Astrocyte of the cerebellum (primary cell): Measurements from ENCODE around the gene TM4SF20.
A peak's percentile ranks its signal among the peaks of the same experiment; 100 is the strongest.

ENCODE experiments used
- DNase-seq: peaks from one replicate; pipeline ENCODE4 v3.0.0-alpha.2; 2011; ENCODE audit warnings: low read depth
- H3K4me3 ChIP-seq: 2 replicates; pipeline ENCODE4 v1.5.1; 2011; ENCODE audit warnings: mild to moderate bottlenecking, low read depth, low read length, moderate library complexity
- CTCF ChIP-seq: IDR thresholded peaks from 2 replicates; pipeline ENCODE4 v1.5.1; 2012; ENCODE audit warnings: low read length, low read depth, moderate library complexity, mild to moderate bottlenecking; ENCODE audit errors: missing control alignments
- in situ Hi-C: cut with HindIII; loops from 2 replicates; pipeline ENCODE4 v1.10.0; 2017; ENCODE audit warnings: low sequenced_read_pairs

TM4SF20 gene

DNA sequence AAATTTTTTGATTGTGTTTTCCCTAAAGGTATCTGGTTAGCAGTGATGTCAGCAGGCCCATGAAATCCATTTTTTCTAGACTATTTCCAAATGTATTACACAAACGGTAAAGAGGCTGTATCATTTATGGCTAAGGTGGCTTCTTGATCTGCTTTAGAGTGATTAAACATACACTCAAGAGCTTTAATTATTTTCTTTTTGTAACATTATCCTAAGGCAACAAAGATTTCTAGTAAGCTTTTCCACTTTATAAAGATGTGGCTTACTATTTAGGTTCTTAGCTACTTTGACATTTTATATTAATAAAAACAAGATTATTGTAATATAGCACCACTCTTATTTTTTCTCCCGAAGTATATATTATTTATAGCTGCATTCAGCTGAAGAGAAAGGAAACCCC is 37.6 kb downstream of the TM4SF20 start:
- in situ Hi-C loops, result no loop called here
- H3K4me3 ChIP-seq, result no peak overlapping the region
- TF ChIP-seq CTCF, result no peak
- DNase-seq, result no peak

- no peak for TF ChIP-seq CTCF
- no peak for DNase-seq
- no peak overlapping the region for H3K4me3 ChIP-seq
- in situ Hi-C loops, result no loop called here
These were observed 39.0 kb downstream of the TM4SF20 start for GRCh38 chr2:227340106-227340505.

DNA sequence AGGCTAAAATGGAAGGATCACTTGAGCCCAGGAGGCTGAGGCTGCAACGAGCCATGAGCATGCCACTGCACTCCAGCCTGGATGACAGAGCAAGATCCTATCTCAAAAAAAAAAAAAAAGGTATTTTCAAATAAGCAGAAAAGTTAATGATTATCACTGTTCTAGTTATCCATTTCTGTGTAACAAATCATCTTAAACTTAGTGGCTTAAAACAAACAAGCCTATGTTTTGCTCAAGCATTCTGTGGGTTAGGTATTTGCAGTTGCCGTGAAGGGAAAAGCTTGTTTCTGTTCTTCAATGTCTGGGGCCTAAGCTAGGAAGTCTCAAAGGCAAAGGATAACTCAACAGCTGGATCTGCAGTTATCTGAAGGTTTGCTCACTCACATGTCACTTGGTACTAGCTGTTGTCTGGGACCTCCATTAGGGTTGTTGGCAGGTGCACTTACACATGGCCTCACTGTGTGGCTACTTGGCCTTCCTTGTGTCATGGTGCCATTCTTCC is 40.0 kb downstream of the TM4SF20 start:
- no peak overlapping the region for H3K4me3 ChIP-seq
- in situ Hi-C loops, result no loop called here
- DNase-seq, result no peak
- no peak for TF ChIP-seq CTCF

DNA sequence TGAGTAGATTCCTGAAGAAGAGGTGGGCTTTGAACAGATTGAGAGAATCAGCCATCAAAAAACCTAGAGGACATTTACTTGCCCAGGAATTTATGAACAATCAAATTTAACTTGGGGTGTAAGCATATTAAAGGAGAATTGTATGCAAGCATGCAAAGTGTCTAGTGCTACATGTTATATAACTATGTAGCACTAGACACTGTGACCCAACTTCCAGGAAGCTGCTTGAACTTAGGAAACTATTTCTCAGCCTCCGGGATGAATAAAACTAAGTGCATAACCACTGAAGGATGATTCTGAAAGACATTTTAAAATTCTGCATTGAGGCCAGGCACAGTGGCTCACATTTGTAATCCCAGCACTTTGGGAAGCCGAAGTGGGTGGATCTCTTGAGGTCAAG is 41.7 kb downstream of the TM4SF20 start:
- DNase-seq, result no peak
- TF ChIP-seq CTCF, result no peak
- in situ Hi-C loops, result no loop called here
- no peak overlapping the region for H3K4me3 ChIP-seq

DNA sequence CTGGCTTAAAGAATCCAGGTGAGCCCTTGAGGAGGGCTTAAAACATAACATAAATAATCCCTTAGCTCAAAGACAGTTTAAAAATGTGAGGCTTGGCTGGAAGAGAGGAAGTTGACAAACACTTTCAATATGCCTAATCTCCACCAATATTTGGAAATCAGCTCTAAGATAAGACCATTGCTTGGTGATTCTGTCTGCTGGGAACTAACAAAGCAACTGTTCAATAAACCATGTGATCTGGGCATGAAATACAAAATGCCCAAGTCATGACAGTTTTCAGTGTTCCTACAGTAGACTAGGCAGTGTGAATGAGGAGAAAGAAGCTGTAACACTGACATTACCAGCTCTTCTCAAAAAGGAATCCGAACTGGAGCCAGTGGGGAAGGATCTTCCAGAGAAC is 43.4 kb downstream of the TM4SF20 start:
- in situ Hi-C loops, result no loop called here
- no peak for TF ChIP-seq CTCF
- DNase-seq, result no peak
- no peak overlapping the region for H3K4me3 ChIP-seq

DNA sequence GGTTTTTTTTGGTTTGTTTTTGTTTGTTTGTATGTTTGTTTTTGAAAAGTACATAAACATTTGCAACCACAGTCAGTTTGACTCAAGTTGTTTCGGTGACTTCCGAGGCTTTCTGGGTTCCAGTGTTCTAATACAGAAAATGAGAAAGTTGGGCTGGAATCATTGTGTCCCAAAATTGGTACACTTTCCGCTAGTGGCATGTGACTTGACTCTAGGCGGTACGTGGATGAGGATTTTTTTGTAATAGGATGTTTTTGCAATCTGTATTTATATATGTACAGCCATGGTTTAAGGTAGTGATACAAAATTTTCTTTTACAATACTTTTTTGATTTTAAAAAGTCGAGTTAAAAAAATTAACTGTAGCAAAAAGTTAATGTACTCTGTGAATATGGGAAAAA is 52.3 kb downstream of the TM4SF20 start:
- no peak for TF ChIP-seq CTCF
- in situ Hi-C loops, result no loop called here
- H3K4me3 ChIP-seq, result peak overlapping the region; percentile 59
- no peak for DNase-seq

DNA sequence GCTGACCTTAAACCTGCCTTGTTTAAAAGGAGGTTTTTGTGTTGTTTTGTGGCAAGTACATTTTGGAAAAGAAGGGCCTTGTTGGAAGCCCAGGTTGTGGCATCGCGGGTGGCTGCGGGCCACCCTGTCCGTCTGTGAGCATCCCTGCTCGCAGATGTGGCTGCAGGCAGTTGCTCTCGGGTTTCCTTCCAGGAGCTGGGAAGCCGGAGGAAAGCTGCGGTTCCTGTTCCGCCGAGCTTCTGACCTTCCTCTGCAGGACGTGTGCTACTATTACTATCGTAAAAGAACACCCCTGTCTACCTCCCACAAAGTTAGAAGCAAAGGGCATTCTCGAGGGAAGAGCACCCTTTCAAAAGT is 53.3 kb downstream of the TM4SF20 start:
- TF ChIP-seq CTCF, result no peak
- in situ Hi-C loops, result no loop called here
- DNase-seq, result peak; percentile 18
- H3K4me3 ChIP-seq, result peak overlapping the region; percentile 59
